Measurements from ENCODE around the gene SH2D3A.

The SH2D3A gene

DNA sequence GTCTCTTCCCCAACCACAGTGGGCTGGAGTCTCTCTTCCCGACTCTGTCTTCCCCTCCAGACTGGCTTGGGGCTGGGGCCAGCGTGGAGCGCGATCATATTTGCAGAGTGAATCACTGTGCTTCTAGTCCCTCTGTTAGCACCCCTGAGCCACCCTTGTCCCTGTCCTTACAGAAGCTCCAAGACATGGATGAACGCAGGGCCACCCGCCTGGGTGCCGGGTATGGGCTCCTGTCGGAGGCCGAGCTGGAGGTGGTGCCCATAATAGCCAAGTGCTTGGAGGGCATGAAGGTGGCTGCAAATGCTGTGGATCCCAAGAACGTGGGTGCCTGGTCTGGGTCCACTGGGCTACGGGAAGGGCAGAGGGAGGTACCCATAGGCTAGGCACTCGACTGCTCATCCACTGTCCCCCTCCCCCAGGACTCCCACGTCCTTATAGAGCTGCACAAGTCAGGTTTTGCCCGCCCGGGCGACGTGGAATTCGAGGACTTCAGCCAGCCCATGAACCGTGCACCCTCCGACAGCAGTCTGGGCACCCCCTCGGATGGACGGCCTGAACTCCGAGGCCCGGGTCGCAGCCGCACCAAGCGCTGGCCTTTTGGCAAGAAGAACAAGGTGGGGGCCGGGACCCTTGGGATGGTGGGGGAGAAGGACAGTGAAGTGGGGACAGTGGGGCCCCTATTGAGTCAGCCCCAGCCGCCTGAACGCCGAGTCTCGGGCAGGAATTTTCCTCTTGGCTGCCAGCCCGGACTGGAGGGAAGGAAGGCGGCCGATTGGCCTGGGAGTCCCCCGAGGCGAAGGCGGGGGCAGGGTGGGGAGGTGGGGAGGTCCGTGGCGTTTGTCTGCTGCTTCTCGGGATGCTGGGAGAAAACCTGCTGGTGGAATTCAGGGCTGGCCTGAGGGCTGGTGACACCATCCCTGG, 22.6 kb downstream of the SH2D3A start (continued):
- TF ChIP-seq, protein P1, sequence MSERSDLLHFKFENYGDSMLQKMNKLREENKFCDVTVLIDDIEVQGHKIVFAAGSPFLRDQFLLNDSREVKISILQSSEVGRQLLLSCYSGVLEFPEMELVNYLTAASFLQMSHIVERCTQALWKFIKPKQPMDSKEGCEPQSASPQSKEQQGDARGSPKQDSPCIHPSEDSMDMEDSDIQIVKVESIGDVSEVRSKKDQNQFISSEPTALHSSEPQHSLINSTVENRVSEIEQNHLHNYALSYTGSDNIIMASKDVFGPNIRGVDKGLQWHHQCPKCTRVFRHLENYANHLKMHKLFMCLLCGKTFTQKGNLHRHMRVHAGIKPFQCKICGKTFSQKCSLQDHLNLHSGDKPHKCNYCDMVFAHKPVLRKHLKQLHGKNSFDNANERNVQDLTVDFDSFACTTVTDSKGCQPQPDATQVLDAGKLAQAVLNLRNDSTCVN (tag by site-specific recombination; optimal IDR thresholded peaks at IDR 0.05): peak; percentile 26
- TF ChIP-seq ZBTB7A (tag by site-specific recombination; IDR thresholded peaks at IDR 0.05; ENCODE audit: low read depth) (no peak), ZNF777 (tag by site-specific recombination; IDR thresholded peaks at IDR 0.05; ENCODE audit: borderline replicate concordance) (peak; percentile 84), TCF7L2 (IDR thresholded peaks at IDR 0.05; ENCODE audit: borderline replicate concordance, low read depth, low read length) (no peak), GLIS2 (tag by site-specific recombination; IDR thresholded peaks at IDR 0.05) (peak; percentile 66), KLF7 (tag by site-specific recombination; IDR thresholded peaks at IDR 0.05; ENCODE audit: borderline replicate concordance) (peak; percentile 32; the same call in 1 of the 2 replicates), ZNF394 (tag by site-specific recombination; IDR thresholded peaks at IDR 0.05; ENCODE audit: borderline replicate concordance) (peak; percentile 42; the same call in 1 of the 2 replicates), ZSCAN18 (tag by site-specific recombination; IDR thresholded peaks at IDR 0.05) (no peak), ZNF423 (tag by site-specific recombination; IDR thresholded peaks at IDR 0.05) (peak; percentile 33; the same call in 1 of the 2 replicates), HIC1 (tag by site-specific recombination; IDR thresholded peaks at IDR 0.05) (peak; percentile 72), ZNF473 (tag by site-specific recombination; IDR thresholded peaks at IDR 0.05) (no peak), ZNF521 (tag by site-specific recombination; IDR thresholded peaks at IDR 0.05) (no peak), ZNF140 (tag by site-specific recombination; IDR thresholded peaks at IDR 0.05) (no peak), SP3 (tag by site-specific recombination; IDR thresholded peaks at IDR 0.05) (peak; percentile 52), ZBTB21 (tag by site-specific recombination; IDR thresholded peaks at IDR 0.05) (no peak; the same call in 1 of the 2 replicates), ZNF501 (tag by site-specific recombination; IDR thresholded peaks at IDR 0.05) (no peak), ZNF146 (tag by site-specific recombination; IDR thresholded peaks at IDR 0.05) (no peak), ZNF239 (tag by site-specific recombination; IDR thresholded peaks at IDR 0.05) (no peak), KLF9 (tag by site-specific recombination; IDR thresholded peaks at IDR 0.05; ENCODE audit: low read depth) (peak; percentile 63; the same call in 1 of the 2 replicates), BCL11B (tag by site-specific recombination; IDR thresholded peaks at IDR 0.05; ENCODE audit: low read depth) (0 out of 2 replicates have a peak, but pooled peaks have one; percentile 13), ZNF571 (tag by site-specific recombination; IDR thresholded peaks at IDR 0.05) (no peak), ZNF529 (tag by site-specific recombination; IDR thresholded peaks at IDR 0.05; ENCODE audit: insufficient replicate concordance) (no peak), ZBTB10 (tag by site-specific recombination; IDR thresholded peaks at IDR 0.05) (peak; percentile 86; the same call in 1 of the 2 replicates), ZSCAN16 (tag by site-specific recombination; IDR thresholded peaks at IDR 0.05) (no peak), ZNF701 (tag by site-specific recombination; IDR thresholded peaks at IDR 0.05) (no peak), GLI4 (tag by site-specific recombination; IDR thresholded peaks at IDR 0.05) (no peak), INSM2 (tag by site-specific recombination; IDR thresholded peaks at IDR 0.05) (peak; percentile 67), ZNF10 (tag by site-specific recombination; IDR thresholded peaks at IDR 0.05) (no peak), TRIM28 (IDR thresholded peaks at IDR 0.05; ENCODE audit: borderline replicate concordance, low read length) (no peak)

All from HEK293 (cell line).